Type B pancreatic cell (in vitro differentiated cells): ENCODE results near the gene SCNN1G. TPM values are rescaled to one million over a fixed set of nuclear protein-coding genes. Genes with fewer than 3 reads are reported as not detected.

Experiments
- DNase-seq: peaks from one replicate; pipeline ENCODE4 v3.0.0; 2021; ENCODE audit warnings: mixed read lengths; ENCODE audit not compliant: unreplicated experiment; ENCODE audit errors: extremely low spot score
- H3K27ac Mint-ChIP-seq: 2 replicates; pipeline ENCODE4 v1.8.0; 2021; ENCODE audit warnings: mild to moderate bottlenecking, mixed read lengths
- H3K27me3 Mint-ChIP-seq: 2 replicates; pipeline ENCODE4 v1.8.0; 2021; ENCODE audit warnings: mixed read lengths
- H3K36me3 Mint-ChIP-seq: 2 replicates; pipeline ENCODE4 v1.8.0; 2021; ENCODE audit warnings: mixed read lengths
- H3K4me1 Mint-ChIP-seq: one replicate; pipeline ENCODE4 v1.8.0; 2021; ENCODE audit warnings: mixed read lengths; ENCODE audit not compliant: unreplicated experiment
- H3K4me3 Mint-ChIP-seq: 2 replicates; pipeline ENCODE4 v1.8.0; 2021; ENCODE audit warnings: mild to moderate bottlenecking, mixed read lengths
- H3K9me3 Mint-ChIP-seq: 2 replicates; pipeline ENCODE4 v1.8.0; 2021; ENCODE audit warnings: mixed read lengths
- total RNA-seq: library from RNA; stranded (reverse); gene quantifications from 2 replicates; pipeline ENCODE4 v1.2.1, GENCODE V29; 2021; ENCODE audit warnings: low replicate concordance
- TF ChIP-seq, protein P1 (sequence below): fragments of 200-600 bp; sonication (generic); conservative IDR thresholded peaks from 2 replicates; pipeline ENCODE4 v1.5.0; 2021; ENCODE audit warnings: antibody characterized with exemption, mild to moderate bottlenecking

Gene SCNN1G
- total RNA-seq, 1 donor from 2014 or later, result 1.3 TPM

DNA sequence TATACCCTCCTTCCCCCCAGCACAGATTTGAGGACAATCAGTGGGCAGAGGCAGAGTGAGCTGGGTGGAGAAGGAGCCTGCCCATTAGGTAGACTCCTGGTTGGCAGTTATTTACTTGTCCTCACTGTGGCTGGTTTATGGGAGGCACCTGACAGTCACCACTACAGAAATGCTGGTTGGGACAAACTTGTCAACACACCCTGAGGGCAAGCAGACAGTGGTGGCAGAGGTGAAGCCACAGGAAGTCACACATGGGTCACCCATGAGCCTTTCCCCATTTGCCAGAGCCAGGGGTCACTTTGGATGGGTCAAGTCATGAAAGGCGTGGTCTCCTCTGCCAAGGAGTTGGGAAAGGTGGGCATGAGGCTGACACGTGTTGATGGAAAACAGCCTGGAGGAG, 6.4 kb downstream of the SCNN1G start:
- H3K27me3 Mint-ChIP-seq, result peaks cover 64% of the 10 kb centered on the region
- no peaks in the 10 kb centered on the region for H3K9me3 Mint-ChIP-seq

DNA sequence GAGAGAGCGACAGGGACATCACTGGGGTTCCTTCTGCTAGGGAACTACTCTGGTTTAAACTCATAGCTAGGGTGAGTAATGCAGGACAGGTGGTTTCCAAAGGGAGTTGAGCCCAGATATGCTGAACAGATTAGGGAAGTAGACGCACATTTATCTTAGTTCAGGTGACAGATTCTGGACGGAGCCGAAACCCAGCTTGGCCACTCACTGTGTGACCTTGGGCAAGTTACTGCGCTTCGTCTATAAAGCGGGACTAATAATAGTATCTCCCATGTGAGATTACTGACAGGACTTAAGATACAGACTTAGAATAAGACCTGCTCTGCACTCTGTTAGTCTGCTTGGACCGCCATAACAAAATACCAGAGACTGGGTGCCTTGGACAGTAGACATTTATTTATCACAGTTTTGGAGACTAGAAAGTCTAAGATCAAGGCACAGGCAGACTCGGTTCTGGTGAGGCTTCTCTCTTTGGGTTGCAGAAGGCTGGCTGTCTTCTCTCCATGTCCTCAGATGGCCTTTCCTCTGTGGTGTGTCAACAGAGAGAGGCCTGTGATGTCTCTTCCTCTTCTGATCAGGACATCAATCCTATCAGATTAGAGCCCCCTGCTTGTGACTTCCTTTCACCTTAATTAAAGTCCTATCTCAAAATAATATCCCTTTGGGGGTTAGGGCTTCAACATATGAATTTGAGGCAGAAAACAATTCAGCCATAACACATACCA, 12.1 kb downstream of the SCNN1G start:
- Mint-ChIP-seq H3K4me1 (no peaks in the 10 kb centered on the region), H3K27me3 (peaks cover 44% of the 10 kb centered on the region)

More for the DNA sequence above, 6.4 kb downstream of the SCNN1G start:
- Mint-ChIP-seq H3K4me1 (no peaks in the 10 kb centered on the region), H3K4me3 (no peak overlapping the region), H3K27ac (no peak overlapping the region), H3K36me3 (no peaks in the 10 kb centered on the region)
- no peak for DNase-seq
- TF ChIP-seq, protein P1, sequence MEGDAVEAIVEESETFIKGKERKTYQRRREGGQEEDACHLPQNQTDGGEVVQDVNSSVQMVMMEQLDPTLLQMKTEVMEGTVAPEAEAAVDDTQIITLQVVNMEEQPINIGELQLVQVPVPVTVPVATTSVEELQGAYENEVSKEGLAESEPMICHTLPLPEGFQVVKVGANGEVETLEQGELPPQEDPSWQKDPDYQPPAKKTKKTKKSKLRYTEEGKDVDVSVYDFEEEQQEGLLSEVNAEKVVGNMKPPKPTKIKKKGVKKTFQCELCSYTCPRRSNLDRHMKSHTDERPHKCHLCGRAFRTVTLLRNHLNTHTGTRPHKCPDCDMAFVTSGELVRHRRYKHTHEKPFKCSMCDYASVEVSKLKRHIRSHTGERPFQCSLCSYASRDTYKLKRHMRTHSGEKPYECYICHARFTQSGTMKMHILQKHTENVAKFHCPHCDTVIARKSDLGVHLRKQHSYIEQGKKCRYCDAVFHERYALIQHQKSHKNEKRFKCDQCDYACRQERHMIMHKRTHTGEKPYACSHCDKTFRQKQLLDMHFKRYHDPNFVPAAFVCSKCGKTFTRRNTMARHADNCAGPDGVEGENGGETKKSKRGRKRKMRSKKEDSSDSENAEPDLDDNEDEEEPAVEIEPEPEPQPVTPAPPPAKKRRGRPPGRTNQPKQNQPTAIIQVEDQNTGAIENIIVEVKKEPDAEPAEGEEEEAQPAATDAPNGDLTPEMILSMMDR, result no peak

DNA sequence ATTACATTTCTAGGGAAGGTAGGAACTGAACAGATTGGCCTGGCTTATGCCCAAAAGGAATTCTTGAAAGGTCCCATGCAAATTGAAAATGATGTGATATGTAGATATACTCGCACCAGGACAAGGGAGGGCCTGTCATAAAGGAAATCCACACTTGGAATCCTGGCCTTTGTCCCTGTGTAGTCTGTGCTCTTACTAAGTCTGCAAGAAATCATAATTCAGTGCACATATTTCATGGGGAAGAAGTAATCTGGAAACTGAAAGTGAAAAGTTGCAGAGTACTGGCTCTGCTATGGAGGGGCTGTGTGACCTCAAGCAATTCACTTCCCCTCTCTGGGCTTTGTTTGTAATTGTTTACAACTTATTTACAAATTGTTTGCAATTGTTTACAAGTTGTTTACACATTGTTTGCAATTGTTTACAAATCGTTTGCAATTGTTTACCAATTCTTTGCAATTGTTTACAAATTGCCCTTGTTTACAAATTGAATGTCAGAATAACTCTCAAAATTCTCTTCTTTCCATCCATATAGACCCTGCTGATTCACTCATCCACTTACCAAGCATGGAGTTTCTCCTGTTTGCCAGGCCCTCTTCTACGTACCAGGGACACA, 12.9 kb downstream of the SCNN1G start:
- H3K27me3 Mint-ChIP-seq, result peaks cover 42% of the 10 kb centered on the region
- H3K4me1 Mint-ChIP-seq, result no peaks in the 10 kb centered on the region
- H3K27ac Mint-ChIP-seq, result no peak overlapping the region
- H3K36me3 Mint-ChIP-seq, result no peaks in the 10 kb centered on the region
- TF ChIP-seq, protein P1, result no peak
- H3K9me3 Mint-ChIP-seq, result no peaks in the 10 kb centered on the region
- H3K4me3 Mint-ChIP-seq, result no peak overlapping the region
- DNase-seq, result no peak

More for the DNA sequence above, 12.1 kb downstream of the SCNN1G start:
- TF ChIP-seq, protein P1, result no peak
- no peaks in the 10 kb centered on the region for H3K9me3 Mint-ChIP-seq
- H3K4me3 Mint-ChIP-seq, result no peak overlapping the region
- no peaks in the 10 kb centered on the region for H3K36me3 Mint-ChIP-seq
- DNase-seq, result no peak
- no peak overlapping the region for H3K27ac Mint-ChIP-seq

GRCh38 chr16:23196539-23196938, 14.0 kb downstream of the SCNN1G start:
- no peak for DNase-seq
- no peaks in the 10 kb centered on the region for H3K4me1 Mint-ChIP-seq
- no peak overlapping the region for H3K4me3 Mint-ChIP-seq
- H3K36me3 Mint-ChIP-seq, result no peaks in the 10 kb centered on the region
- no peak overlapping the region for H3K27ac Mint-ChIP-seq
- peaks cover 44% of the 10 kb centered on the region for H3K27me3 Mint-ChIP-seq
- no peaks in the 10 kb centered on the region for H3K9me3 Mint-ChIP-seq
- TF ChIP-seq, protein P1, result no peak

- peaks cover 37% of the 10 kb centered on the region for H3K27me3 Mint-ChIP-seq
These were observed 19.6 kb downstream of the SCNN1G start for GRCh38 chr16:23202166-23202565.

More at GRCh38 chr16:23202166-23202565, 19.6 kb downstream of the SCNN1G start:
- TF ChIP-seq, protein P1, result no peak
- H3K36me3 Mint-ChIP-seq, result no peaks in the 10 kb centered on the region
- H3K4me1 Mint-ChIP-seq, result no peaks in the 10 kb centered on the region
- no peak for DNase-seq
- no peak overlapping the region for H3K4me3 Mint-ChIP-seq
- no peak overlapping the region for H3K27ac Mint-ChIP-seq
- H3K9me3 Mint-ChIP-seq, result no peaks in the 10 kb centered on the region
